Measurements from ENCODE around the gene FGF7. TPM values are rescaled to one million over a fixed set of nuclear protein-coding genes. Genes with fewer than 3 reads are reported as not detected.

Gene FGF7, protein sequence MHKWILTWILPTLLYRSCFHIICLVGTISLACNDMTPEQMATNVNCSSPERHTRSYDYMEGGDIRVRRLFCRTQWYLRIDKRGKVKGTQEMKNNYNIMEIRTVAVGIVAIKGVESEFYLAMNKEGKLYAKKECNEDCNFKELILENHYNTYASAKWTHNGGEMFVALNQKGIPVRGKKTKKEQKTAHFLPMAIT
- 15.6 TPM for total RNA-seq

DNA sequence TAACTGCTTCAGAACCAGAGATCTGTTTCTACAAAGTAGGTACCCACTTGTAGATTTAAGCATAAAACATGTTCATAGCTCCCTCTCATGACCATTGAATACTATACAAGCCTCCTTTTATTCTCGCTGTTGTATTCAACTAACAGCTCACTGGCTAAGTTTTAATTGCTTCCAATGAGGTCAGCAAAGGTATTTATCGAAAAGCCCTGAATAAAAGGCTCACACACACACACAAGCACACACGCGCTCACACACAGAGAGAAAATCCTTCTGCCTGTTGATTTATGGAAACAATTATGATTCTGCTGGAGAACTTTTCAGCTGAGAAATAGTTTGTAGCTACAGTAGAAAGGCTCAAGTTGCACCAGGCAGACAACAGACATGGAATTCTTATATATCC is at the start of gene FGF7:
Gene FGF7 (plus strand): TSS at position 222 of the 400 bp plus-strand sequence. CDS start 1,056 bp downstream, outside the sequence.

Other genes with a start within 250 kb of the FGF7 start
- 9.1 TPM for gene FAM227B, start 197.6 kb downstream of the FGF7 start, total RNA-seq
- gene DTWD1, start 197.8 kb downstream of the FGF7 start, total RNA-seq = 48.3 TPM